HCT116 (cell line): ENCODE measurements around the gene FTL. TPM values are rescaled to one million over a fixed set of nuclear protein-coding genes. Genes with fewer than 3 reads are reported as not detected.

Experiments
- ATAC-seq: fragments of 200-7000 bp; cut with Tn5 transposase; 2 replicates; pipeline ENCODE4 v1.9.1; 2020; ENCODE audit warnings: mild to moderate bottlenecking, moderate library complexity
- BruUV-seq: library from RNA; stranded (reverse); fragments of 400-500 nt; replicated peaks from 2 replicates; lab custom pipeline; 2021; lab: Mats Ljungman, UMichigan
- CTCF ChIA-PET: fragments of 300-600 bp; sonication (Branson Sonifier 250); formaldehyde crosslinking; loops from one replicate; lab custom pipeline; 2021; ENCODE audit warnings: antibody characterized with exemption; lab: Charles Lee
- POLR2A ChIA-PET: fragments of 300-600, 350-600 bp; sonication (Branson Sonifier 250); formaldehyde crosslinking; loops from one replicate; lab custom pipeline; 2021; ENCODE audit warnings: antibody characterized with exemption; lab: Charles Lee
- RAD21 ChIA-PET, 2 experiments: fragments of 300-600 bp; sonication (Branson Sonifier 250); formaldehyde crosslinking; loops; one replicate each; lab custom pipeline; 2023; ENCODE audit warnings: low total read pairs in 2 of 2; ENCODE audit not compliant: uncharacterized antibody in 2 of 2, unreplicated experiment in 2 of 2, low non-redundant PET in 1 of 2; lab: Charles Lee
- DNase-seq: peaks from one replicate; pipeline ENCODE4 v3.0.0-alpha.2; 2010; ENCODE audit warnings: low read depth, low spot score
- H2AFZ ChIP-seq: fragments of 200-600 bp; shearing (Covaris generic), sonication (generic); 2 replicates; pipeline ENCODE4 v1.6.1; 2017; ENCODE audit warnings: low read depth, mixed run types, mixed read lengths, antibody characterized with exemption, low read length; ENCODE audit not compliant: poor library complexity, severe bottlenecking
- H3K27ac ChIP-seq: 2 replicates; pipeline ENCODE4 v1.5.1; 2012; ENCODE audit warnings: low read depth, low read length
- H3K27me3 ChIP-seq: fragments of 200-600 bp; sonication (generic); 2 replicates; pipeline ENCODE4 v1.6.1; 2016; ENCODE audit warnings: mixed run types, low read length, mixed read lengths; ENCODE audit not compliant: insufficient read depth
- H3K36me3 ChIP-seq, 2 experiments: fragments of 200-500 bp in 1 of 2; fragments of 200-600 bp in 1 of 2; sonication (Bioruptor generic) in 1 of 2; sonication (generic) in 1 of 2; 2 replicates each; pipeline versions ENCODE4 v1.5.1 to v1.6.1; 2014 to 2016; ENCODE audit warnings: low read length in 2 of 2, inconsistent platforms in 1 of 2, mixed read lengths in 1 of 2, mixed run types in 1 of 2; ENCODE audit not compliant: insufficient read depth in 2 of 2, control insufficient read depth in 1 of 2
- H3K4me1 ChIP-seq, 2 experiments: fragments of 200-600 bp in 1 of 2; sonication (generic) in 1 of 2; 2 replicates each; pipeline versions ENCODE4 v1.5.1 to v1.6.1; 2012 to 2017; ENCODE audit warnings: low read length in 2 of 2, inconsistent platforms in 1 of 2, mild to moderate bottlenecking in 1 of 2, mixed read lengths in 1 of 2, mixed run types in 1 of 2, moderate library complexity in 1 of 2; ENCODE audit not compliant: insufficient read depth in 2 of 2, control insufficient read depth in 1 of 2
- H3K4me2 ChIP-seq: fragments of 200-600 bp; sonication (generic); 2 replicates; pipeline ENCODE4 v1.6.1; 2017; ENCODE audit warnings: mixed run types, low read length, mixed read lengths
- H3K4me3 ChIP-seq, 2 experiments: fragments of 200-600 bp in 1 of 2; sonication (generic) in 1 of 2; replicated peaks in 1 of 2; 2 replicates each; pipeline ENCODE4 v1.5.1; 2011 to 2016; ENCODE audit warnings: low read length in 2 of 2, control low read depth in 1 of 2, low read depth in 1 of 2, mild to moderate bottlenecking in 1 of 2, mixed read lengths in 1 of 2, mixed run types in 1 of 2
- H3K79me2 ChIP-seq: fragments of 200-600 bp; sonication (generic); 2 replicates; pipeline ENCODE4 v1.6.1; 2017; ENCODE audit warnings: mild to moderate bottlenecking, mixed run types, low read length, moderate library complexity, mixed read lengths; ENCODE audit not compliant: insufficient read depth
- H3K9ac ChIP-seq: fragments of 200-600 bp; sonication (generic); 2 replicates; pipeline ENCODE4 v1.6.1; 2016; ENCODE audit warnings: low read length, mixed read lengths
- H3K9me2 ChIP-seq: fragments of 200-600 bp; sonication (generic), shearing (Covaris generic); 2 replicates; pipeline ENCODE4 v1.6.1; 2017; ENCODE audit warnings: mixed run types, mild to moderate bottlenecking, moderate library complexity; ENCODE audit not compliant: insufficient read depth
- H3K9me3 ChIP-seq, 2 experiments: fragments of 200-500 bp in 1 of 2; fragments of 200-600 bp in 1 of 2; sonication (Bioruptor generic) in 1 of 2; sonication (generic) in 1 of 2; 2 replicates each; pipeline ENCODE4 v1.6.1; 2014 to 2017; ENCODE audit warnings: low read length in 2 of 2, mixed read lengths in 2 of 2, inconsistent platforms in 1 of 2, low read depth in 1 of 2, mild to moderate bottlenecking in 1 of 2, mixed run types in 1 of 2, moderate library complexity in 1 of 2; ENCODE audit not compliant: control insufficient read depth in 1 of 2, insufficient read depth in 1 of 2
- H4K20me1 ChIP-seq: fragments of 200-600 bp; sonication (generic), shearing (Covaris generic); 2 replicates; pipeline ENCODE4 v1.6.1; 2017; ENCODE audit warnings: mixed run types, mild to moderate bottlenecking, moderate library complexity; ENCODE audit not compliant: insufficient read depth
- CEBPB ChIP-seq: IDR thresholded peaks from 2 replicates; pipeline ENCODE4 v1.6.1; 2012; ENCODE audit warnings: low read depth
- EGR1 ChIP-seq: IDR thresholded peaks from 2 replicates; pipeline ENCODE4 v1.6.1; 2012; ENCODE audit warnings: low read depth
- EZH2 ChIP-seq: fragments of 200-600 bp; sonication (generic); IDR thresholded peaks from 2 replicates; pipeline ENCODE4 v1.6.1; 2017; ENCODE audit warnings: antibody characterized with exemption, mixed run types
- EZH2phosphoT487 ChIP-seq: fragments of 200-600 bp; IDR thresholded peaks from 2 replicates; pipeline ENCODE4 v1.6.1; 2018; ENCODE audit warnings: antibody characterized with exemption, borderline replicate concordance
- FOSL1 ChIP-seq: IDR thresholded peaks from 2 replicates; pipeline ENCODE4 v1.6.1; 2012; ENCODE audit warnings: low read depth
- POLR2AphosphoS5 ChIP-seq: IDR thresholded peaks from 2 replicates; pipeline ENCODE4 v1.6.1; 2011; ENCODE audit warnings: mild to moderate bottlenecking, low read depth, low read length, moderate library complexity
- RAD21 ChIP-seq: IDR thresholded peaks from 2 replicates; pipeline ENCODE4 v1.6.1; 2012; ENCODE audit warnings: low read depth, mild to moderate bottlenecking
- SIN3A ChIP-seq: IDR thresholded peaks from 2 replicates; pipeline ENCODE4 v1.6.1; 2012; ENCODE audit warnings: low read depth
- SP1 ChIP-seq: IDR thresholded peaks from 2 replicates; pipeline ENCODE4 v1.6.1; 2012; ENCODE audit warnings: low read depth
- SRF ChIP-seq: IDR thresholded peaks from 2 replicates; pipeline ENCODE4 v1.6.1; 2012; ENCODE audit warnings: low read depth
- TCF7L2 ChIP-seq: IDR thresholded peaks from 2 replicates; pipeline ENCODE4 v1.7.0; 2011; ENCODE audit warnings: borderline replicate concordance, inconsistent platforms; ENCODE audit not compliant: insufficient read depth, insufficient read length; ENCODE audit errors: extremely low read depth
- YY1 ChIP-seq: IDR thresholded peaks from 2 replicates; pipeline ENCODE4 v1.6.1; 2011; ENCODE audit warnings: low read length, low read depth, moderate library complexity, mild to moderate bottlenecking; ENCODE audit not compliant: insufficient replicate concordance; ENCODE audit errors: extremely low read depth
- ZFX ChIP-seq: fragments of 450-650 bp; IDR thresholded peaks from 2 replicates; pipeline ENCODE4 v1.6.1; 2017
- ZNF274 ChIP-seq: fragments of 200-500 bp; sonication (Bioruptor generic); IDR thresholded peaks from 2 replicates; pipeline ENCODE4 v1.6.1; 2014; ENCODE audit warnings: mild to moderate bottlenecking, low read depth, low read length, inconsistent platforms
- intact Hi-C: fragments of 100-400 bp; cut with micrococcal nuclease; formaldehyde crosslinking; loops from 2 replicates; pipeline ENCODE4 v1.10.0; 2022
- total RNA-seq: library from RNA; stranded (reverse); gene quantifications from one replicate; pipeline ENCODE4 v1.2.1, GENCODE V29; 2021; ENCODE audit not compliant: unreplicated experiment
- TF ChIP-seq, protein P1 (sequence below): IDR thresholded peaks from 2 replicates; pipeline ENCODE4 v1.6.1; 2012; ENCODE audit warnings: low read depth
- TF ChIP-seq, protein P2 (sequence below): IDR thresholded peaks from 2 replicates; pipeline ENCODE4 v1.6.1; 2012
- TF ChIP-seq, protein P3 (sequence below), 3 experiments: fragments of 200-600 bp in 1 of 3; sonication (generic) in 1 of 3; IDR thresholded peaks in 2 of 3; conservative IDR thresholded peaks in 1 of 3; 2 replicates each; pipeline ENCODE4 v1.5.1; 2012 to 2017; ENCODE audit warnings: low read depth in 2 of 3, low read length in 2 of 3, antibody characterized with exemption in 1 of 3, borderline replicate concordance in 1 of 3, control low read depth in 1 of 3, mild to moderate bottlenecking in 1 of 3, mixed read lengths in 1 of 3, mixed run types in 1 of 3, moderate library complexity in 1 of 3; ENCODE audit not compliant: insufficient read depth in 1 of 3
- TF ChIP-seq, protein P4 (sequence below): IDR thresholded peaks from 2 replicates; pipeline ENCODE4 v1.6.1; 2012

Gene FTL
- total RNA-seq, 1 experiment from 2014 or later: 1,885 TPM

DNA sequence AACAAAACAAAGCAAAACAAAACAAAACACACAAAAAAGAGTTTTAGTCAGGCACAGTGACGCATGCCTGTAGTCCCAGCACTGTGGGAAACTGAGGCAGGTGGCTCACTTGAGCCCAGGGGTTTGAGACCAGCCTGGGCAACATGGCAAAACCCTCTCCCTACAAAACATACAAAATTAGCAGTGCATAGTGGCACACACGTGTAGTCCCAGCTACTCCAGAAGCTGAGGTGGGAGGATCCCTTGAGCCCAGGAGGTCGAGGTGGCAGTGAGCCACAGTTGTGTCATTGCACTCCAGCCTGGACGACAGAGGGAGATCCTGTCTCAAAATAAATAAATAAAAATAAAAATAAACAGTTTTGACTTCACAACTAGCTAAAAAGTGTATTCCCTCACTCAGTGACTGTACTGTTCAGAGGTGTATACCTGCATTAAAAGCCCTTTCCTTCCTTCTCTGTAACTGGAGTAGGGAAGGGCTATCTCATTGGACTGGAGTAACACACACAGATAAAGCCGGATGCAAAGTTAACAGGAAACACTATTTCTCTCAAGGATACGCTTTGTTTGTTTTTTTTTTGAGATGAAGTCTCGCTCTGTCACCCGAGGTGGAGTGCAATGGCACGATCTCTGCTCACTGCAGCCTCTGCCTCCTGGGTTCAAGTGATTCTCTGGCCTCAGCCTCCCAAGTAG is 14.1 kb upstream of the FTL start:
- ChIA-PET RAD21 (no interaction called here), CTCF (interaction anchor here (1.1 to 1.6 kb wide), 2 partner anchors 43 to 108 kb away, joined by 3 to 5 read pairs; partner anchors contain the start of genes GYS1 and RUVBL2), POLR2A (interaction anchor here (1.0 kb wide), 2 partner anchors 11 to 16 kb away, joined by 3 to 5 read pairs; no protein-coding TSS in a partner anchor)
- Histone ChIP-seq H3K9me2 (no peaks in the 10 kb centered on the region), H3K4me3 (no peak overlapping the region), H4K20me1 (no peaks in the 10 kb centered on the region), H3K36me3 (no peaks in the 10 kb centered on the region), H3K9me3 (no peaks in the 10 kb centered on the region), H3K4me2 (no peak overlapping the region), H3K79me2 (peaks cover 12% of the 10 kb centered on the region), H3K4me1 (peaks cover 5 to 15% of the 10 kb centered on the region in 2 experiments; a peak in 3 of 4 replicates), H3K9ac (no peak overlapping the region), H3K27me3 (no peaks in the 10 kb centered on the region), H2AFZ (no peak overlapping the region), H3K27ac (no peak overlapping the region)
- BruUV-seq: no TSS peak
- ATAC-seq (no peak), DNase-seq (no peak)
- no peak for TF ChIP-seq POLR2AphosphoS5
- TF ChIP-seq, protein P1, sequence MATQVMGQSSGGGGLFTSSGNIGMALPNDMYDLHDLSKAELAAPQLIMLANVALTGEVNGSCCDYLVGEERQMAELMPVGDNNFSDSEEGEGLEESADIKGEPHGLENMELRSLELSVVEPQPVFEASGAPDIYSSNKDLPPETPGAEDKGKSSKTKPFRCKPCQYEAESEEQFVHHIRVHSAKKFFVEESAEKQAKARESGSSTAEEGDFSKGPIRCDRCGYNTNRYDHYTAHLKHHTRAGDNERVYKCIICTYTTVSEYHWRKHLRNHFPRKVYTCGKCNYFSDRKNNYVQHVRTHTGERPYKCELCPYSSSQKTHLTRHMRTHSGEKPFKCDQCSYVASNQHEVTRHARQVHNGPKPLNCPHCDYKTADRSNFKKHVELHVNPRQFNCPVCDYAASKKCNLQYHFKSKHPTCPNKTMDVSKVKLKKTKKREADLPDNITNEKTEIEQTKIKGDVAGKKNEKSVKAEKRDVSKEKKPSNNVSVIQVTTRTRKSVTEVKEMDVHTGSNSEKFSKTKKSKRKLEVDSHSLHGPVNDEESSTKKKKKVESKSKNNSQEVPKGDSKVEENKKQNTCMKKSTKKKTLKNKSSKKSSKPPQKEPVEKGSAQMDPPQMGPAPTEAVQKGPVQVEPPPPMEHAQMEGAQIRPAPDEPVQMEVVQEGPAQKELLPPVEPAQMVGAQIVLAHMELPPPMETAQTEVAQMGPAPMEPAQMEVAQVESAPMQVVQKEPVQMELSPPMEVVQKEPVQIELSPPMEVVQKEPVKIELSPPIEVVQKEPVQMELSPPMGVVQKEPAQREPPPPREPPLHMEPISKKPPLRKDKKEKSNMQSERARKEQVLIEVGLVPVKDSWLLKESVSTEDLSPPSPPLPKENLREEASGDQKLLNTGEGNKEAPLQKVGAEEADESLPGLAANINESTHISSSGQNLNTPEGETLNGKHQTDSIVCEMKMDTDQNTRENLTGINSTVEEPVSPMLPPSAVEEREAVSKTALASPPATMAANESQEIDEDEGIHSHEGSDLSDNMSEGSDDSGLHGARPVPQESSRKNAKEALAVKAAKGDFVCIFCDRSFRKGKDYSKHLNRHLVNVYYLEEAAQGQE: no peak
- TF ChIP-seq EGR1: no peak
- TF ChIP-seq TCF7L2: no peak
- no peak for TF ChIP-seq ZFX
- no peak for TF ChIP-seq CEBPB
- no peak for TF ChIP-seq EZH2
- TF ChIP-seq, protein P2, sequence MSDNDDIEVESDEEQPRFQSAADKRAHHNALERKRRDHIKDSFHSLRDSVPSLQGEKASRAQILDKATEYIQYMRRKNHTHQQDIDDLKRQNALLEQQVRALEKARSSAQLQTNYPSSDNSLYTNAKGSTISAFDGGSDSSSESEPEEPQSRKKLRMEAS: no peak
- TF ChIP-seq EZH2phosphoT487: no peak
- no peak for TF ChIP-seq SRF
- no peak for TF ChIP-seq YY1
- TF ChIP-seq FOSL1: no peak
- TF ChIP-seq, protein P3, sequence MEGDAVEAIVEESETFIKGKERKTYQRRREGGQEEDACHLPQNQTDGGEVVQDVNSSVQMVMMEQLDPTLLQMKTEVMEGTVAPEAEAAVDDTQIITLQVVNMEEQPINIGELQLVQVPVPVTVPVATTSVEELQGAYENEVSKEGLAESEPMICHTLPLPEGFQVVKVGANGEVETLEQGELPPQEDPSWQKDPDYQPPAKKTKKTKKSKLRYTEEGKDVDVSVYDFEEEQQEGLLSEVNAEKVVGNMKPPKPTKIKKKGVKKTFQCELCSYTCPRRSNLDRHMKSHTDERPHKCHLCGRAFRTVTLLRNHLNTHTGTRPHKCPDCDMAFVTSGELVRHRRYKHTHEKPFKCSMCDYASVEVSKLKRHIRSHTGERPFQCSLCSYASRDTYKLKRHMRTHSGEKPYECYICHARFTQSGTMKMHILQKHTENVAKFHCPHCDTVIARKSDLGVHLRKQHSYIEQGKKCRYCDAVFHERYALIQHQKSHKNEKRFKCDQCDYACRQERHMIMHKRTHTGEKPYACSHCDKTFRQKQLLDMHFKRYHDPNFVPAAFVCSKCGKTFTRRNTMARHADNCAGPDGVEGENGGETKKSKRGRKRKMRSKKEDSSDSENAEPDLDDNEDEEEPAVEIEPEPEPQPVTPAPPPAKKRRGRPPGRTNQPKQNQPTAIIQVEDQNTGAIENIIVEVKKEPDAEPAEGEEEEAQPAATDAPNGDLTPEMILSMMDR (IDR thresholded peaks at IDR 0.05 in 2 of 3, conservative IDR thresholded peaks at IDR 0.05 in 1 of 3; ENCODE audit: borderline replicate concordance in 1 of 3, insufficient read depth in 1 of 3, low read depth in 2 of 3, low read length in 2 of 3): no peak
- TF ChIP-seq, protein P4, sequence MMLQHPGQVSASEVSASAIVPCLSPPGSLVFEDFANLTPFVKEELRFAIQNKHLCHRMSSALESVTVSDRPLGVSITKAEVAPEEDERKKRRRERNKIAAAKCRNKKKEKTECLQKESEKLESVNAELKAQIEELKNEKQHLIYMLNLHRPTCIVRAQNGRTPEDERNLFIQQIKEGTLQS: no peak
- TF ChIP-seq RAD21: no peak
- no peak for TF ChIP-seq SIN3A
- TF ChIP-seq SP1: no peak
- no peak for TF ChIP-seq ZNF274
- intact Hi-C loops: no loop called here
